Suprapubic skin (tissue), 4 donors: Measurements from ENCODE around the gene CNN2.

Experiments used
- POLR2A ChIP-seq, 2 donors: fragments of 450-650 bp; IDR thresholded peaks; one replicate each; pipeline ENCODE4 v1.6.1; 2017; ENCODE audit warnings: antibody characterized with exemption in 2 of 2, mild to moderate bottlenecking in 2 of 2, moderate library complexity in 2 of 2
- POLR2AphosphoS5 ChIP-seq, 3 donors: sonication (generic); formaldehyde crosslinking; IDR thresholded peaks; one replicate each; pipeline ENCODE4 v1.6.1; 2017; ENCODE audit warnings: antibody characterized with exemption in 3 of 3

- TF ChIP-seq POLR2AphosphoS5 (IDR thresholded peaks at IDR 0.05) (no peak), POLR2A (IDR thresholded peaks at IDR 0.05) (no peak)
Observed at GRCh38 chr19:1055886-1056620, 29.6 kb downstream of the CNN2 start.
